ENCODE measurements around the gene PPP2R5B.

DNA sequence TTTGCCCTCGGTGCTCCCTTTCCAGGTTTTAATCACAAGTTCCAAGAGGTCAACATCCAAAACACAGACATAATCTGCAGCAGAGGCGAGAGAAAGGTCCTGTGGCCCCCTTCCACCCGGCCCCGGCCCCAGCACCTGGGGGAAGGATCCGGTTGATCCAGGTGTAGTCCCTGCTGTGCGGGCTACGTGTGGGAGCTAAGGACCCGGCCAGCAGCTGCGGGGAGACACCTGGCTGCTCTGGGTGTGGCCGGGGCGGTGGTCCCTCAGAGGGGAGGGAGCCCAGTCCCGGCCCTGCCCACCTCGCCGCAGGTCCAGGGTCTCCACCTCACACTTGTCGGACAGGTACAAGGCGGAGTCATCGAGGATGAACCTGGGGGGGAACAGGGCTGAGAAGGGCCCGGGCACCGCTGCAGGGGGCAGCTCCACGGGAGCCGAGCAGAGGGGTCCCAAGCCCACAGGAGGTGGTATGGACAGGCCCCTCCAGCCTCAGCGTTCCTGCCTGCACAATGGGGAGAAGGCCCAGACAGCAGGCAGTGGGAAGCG, 21.1 kb upstream of the PPP2R5B start:
- TF ChIP-seq YY1 (IDR thresholded peaks at IDR 0.05; ENCODE audit: insufficient read depth, insufficient read length) (no peak), ZNF274 (IDR thresholded peaks at IDR 0.05; ENCODE audit: low read depth, low read length) (no peak)

Measured in NT2/D1 (cell line).